Measurements from ENCODE around the gene ETNK1.

DNA sequence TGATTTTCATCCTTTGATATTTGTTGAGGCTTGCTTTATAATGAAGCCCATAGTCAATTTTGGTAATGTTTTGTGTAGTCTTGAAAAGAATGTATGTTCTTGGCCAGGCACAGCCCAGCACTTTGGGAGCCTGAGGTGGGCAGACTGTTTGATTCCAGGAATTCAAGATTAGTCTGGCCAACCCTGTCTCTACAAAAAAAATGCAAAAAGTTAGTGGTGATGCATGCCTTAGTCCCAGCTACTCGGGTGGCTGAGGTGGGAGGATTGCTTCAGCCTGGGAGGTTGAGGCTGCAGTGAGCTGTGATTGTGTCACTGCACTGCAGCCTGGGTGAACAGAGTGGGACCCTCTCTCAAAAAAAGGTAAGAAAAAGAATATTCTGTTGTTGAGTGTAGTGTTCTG lies 10.8 kb downstream of the ETNK1 start:
- no peak for TF ChIP-seq CTCF (IDR thresholded peaks at IDR 0.05)
- no peak for TF ChIP-seq EZH2 (IDR thresholded peaks at IDR 0.05; ENCODE audit: borderline replicate concordance, insufficient read depth, low read depth, low read length, poor library complexity, severe bottlenecking)
